HepG2 (cell line): ENCODE data around the gene KCNK6. TPM values are rescaled to one million over a fixed set of nuclear protein-coding genes. Genes with fewer than 3 reads are reported as not detected.

Source experiments
- CBX2 ChIP-seq, 2 experiments: fragments of 200-600 bp in 1 of 2; sonication (generic); formaldehyde crosslinking in 1 of 2; IDR thresholded peaks; 2 replicates each; pipeline versions ENCODE4 v1.7.0 to v1.8.1; 2018 to 2022; ENCODE audit warnings: low read depth in 2 of 2, low read length in 1 of 2, mild to moderate bottlenecking in 1 of 2, missing genetic modification reagents in 1 of 2
- HOXA7 ChIP-seq: sonication (generic); formaldehyde crosslinking; IDR thresholded peaks from 2 replicates; pipeline ENCODE4 v1.8.1; 2022; ENCODE audit warnings: mild to moderate bottlenecking, missing genetic modification reagents, moderate library complexity
- KAT2B ChIP-seq: fragments of 150-350 bp; IDR thresholded peaks from 2 replicates; pipeline ENCODE4 v1.6.1; 2014; ENCODE audit warnings: low read depth, low read length, borderline replicate concordance
- MED8 ChIP-seq: sonication (generic); formaldehyde crosslinking; IDR thresholded peaks from 2 replicates; pipeline ENCODE4 v1.8.1; 2023; ENCODE audit warnings: mild to moderate bottlenecking, missing genetic modification reagents; ENCODE audit not compliant: insufficient replicate concordance
- SMAD1 ChIP-seq: sonication (generic); formaldehyde crosslinking; IDR thresholded peaks from 2 replicates; pipeline ENCODE4 v1.4.0; 2020; ENCODE audit warnings: missing genetic modification reagents, low read depth, mild to moderate bottlenecking, borderline replicate concordance
- SSRP1 ChIP-seq: IDR thresholded peaks from 2 replicates; pipeline ENCODE4 v1.6.1; 2016; ENCODE audit warnings: control low read depth
- ZNF557 ChIP-seq: sonication (generic); formaldehyde crosslinking; IDR thresholded peaks from 2 replicates; pipeline ENCODE4 v1.4.0; 2020; ENCODE audit warnings: missing genetic modification reagents
- ZNF703 ChIP-seq: sonication (generic); formaldehyde crosslinking; IDR thresholded peaks from 2 replicates; pipeline ENCODE4 v1.5.1; 2020; ENCODE audit warnings: missing genetic modification reagents, mild to moderate bottlenecking, moderate library complexity, borderline replicate concordance
- ZNF841 ChIP-seq: sonication (generic); formaldehyde crosslinking; IDR thresholded peaks from 2 replicates; pipeline ENCODE4 v1.8.1; 2023; ENCODE audit warnings: missing genetic modification reagents, borderline replicate concordance
- polyA plus RNA-seq, 8 experiments: library from polyadenylated mRNA; depleted of rRNA in 3 of 8; stranded (reverse) in 7 of 8; unstranded in 1 of 8; fragments of >200 nt; fragmentation: Illumina TruSeq in 4 of 8; extraction: Trizol in 4 of 8; gene quantifications; 2 replicates each; pipeline versions ENCODE4 v1.2.1 to v1.2.3, GENCODE V29; 2011 to 2016; ENCODE audit warnings: low read depth in 4 of 8, missing spikeins in 1 of 8, mixed read lengths in 1 of 8; ENCODE audit not compliant: insufficient read depth in 1 of 8
- total RNA-seq, 5 experiments: library from RNA; depleted of rRNA; stranded (reverse); fragments of >200 nt; fragmentation: Illumina TruSeq; extraction: Trizol; gene quantifications; 2 replicates each; pipeline ENCODE4 v1.2.3, GENCODE V29; 2016; ENCODE audit warnings: low read depth in 1 of 5
- TF ChIP-seq, protein P1 (sequence below): IDR thresholded peaks from 2 replicates; pipeline ENCODE4 v1.4.0; 2020; ENCODE audit warnings: mild to moderate bottlenecking, missing genetic modification reagents
- TF ChIP-seq, protein P2 (sequence below): sonication (generic); formaldehyde crosslinking; IDR thresholded peaks from 2 replicates; pipeline ENCODE4 v1.4.0; 2020; ENCODE audit warnings: missing genetic modification reagents
- TF ChIP-seq, protein P3 (sequence below): sonication (generic); formaldehyde crosslinking; IDR thresholded peaks from 2 replicates; pipeline ENCODE4 v1.4.0; 2020; ENCODE audit warnings: missing genetic modification reagents, low read depth, mild to moderate bottlenecking, borderline replicate concordance

Gene KCNK6
- total and polyA plus RNA-seq, 2 of the 13 experiments (the other 11 are each of a cell fraction or from before 2014, with no cell fraction given), result 0.03 TPM; not detected in 1

DNA sequence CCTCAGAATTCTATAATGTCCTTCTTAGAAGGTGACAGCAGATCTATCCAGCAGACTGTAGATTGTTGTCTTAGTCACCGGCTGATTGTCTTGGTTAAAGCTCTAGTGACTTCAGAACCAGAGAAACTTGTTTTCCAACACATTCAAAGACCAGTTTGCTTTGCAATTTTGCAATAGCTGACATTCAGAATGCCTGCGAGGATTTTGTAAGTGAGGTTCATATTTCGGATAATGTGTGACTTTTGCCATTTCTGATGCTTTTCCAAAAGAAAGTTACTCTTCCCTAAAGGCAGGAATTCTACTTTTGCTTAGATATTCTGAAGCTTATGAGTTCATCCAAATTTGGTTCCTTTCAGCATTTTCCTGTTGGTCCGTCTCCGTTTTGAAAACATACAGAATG lies 42.1 kb upstream of the KCNK6 start (continued):
- TF ChIP-seq MED8 (CRISPR knock-in tag), result no peak
- no peak for TF ChIP-seq CBX2 (IDR thresholded peaks at IDR 0.05; ENCODE audit: low read depth, low read length)
- TF ChIP-seq CBX2 (CRISPR knock-in tag; IDR thresholded peaks at IDR 0.05; ENCODE audit: low read depth), result no peak
- no peak for TF ChIP-seq HOXA7 (CRISPR knock-in tag)
- TF ChIP-seq, protein P1, sequence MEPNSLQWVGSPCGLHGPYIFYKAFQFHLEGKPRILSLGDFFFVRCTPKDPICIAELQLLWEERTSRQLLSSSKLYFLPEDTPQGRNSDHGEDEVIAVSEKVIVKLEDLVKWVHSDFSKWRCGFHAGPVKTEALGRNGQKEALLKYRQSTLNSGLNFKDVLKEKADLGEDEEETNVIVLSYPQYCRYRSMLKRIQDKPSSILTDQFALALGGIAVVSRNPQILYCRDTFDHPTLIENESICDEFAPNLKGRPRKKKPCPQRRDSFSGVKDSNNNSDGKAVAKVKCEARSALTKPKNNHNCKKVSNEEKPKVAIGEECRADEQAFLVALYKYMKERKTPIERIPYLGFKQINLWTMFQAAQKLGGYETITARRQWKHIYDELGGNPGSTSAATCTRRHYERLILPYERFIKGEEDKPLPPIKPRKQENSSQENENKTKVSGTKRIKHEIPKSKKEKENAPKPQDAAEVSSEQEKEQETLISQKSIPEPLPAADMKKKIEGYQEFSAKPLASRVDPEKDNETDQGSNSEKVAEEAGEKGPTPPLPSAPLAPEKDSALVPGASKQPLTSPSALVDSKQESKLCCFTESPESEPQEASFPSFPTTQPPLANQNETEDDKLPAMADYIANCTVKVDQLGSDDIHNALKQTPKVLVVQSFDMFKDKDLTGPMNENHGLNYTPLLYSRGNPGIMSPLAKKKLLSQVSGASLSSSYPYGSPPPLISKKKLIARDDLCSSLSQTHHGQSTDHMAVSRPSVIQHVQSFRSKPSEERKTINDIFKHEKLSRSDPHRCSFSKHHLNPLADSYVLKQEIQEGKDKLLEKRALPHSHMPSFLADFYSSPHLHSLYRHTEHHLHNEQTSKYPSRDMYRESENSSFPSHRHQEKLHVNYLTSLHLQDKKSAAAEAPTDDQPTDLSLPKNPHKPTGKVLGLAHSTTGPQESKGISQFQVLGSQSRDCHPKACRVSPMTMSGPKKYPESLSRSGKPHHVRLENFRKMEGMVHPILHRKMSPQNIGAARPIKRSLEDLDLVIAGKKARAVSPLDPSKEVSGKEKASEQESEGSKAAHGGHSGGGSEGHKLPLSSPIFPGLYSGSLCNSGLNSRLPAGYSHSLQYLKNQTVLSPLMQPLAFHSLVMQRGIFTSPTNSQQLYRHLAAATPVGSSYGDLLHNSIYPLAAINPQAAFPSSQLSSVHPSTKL (CRISPR knock-in tag), result no peak
- TF ChIP-seq ZNF557, result no peak
- no peak for TF ChIP-seq SMAD1 (CRISPR knock-in tag)
- TF ChIP-seq ZNF841 (CRISPR knock-in tag), result no peak
- TF ChIP-seq, protein P2, sequence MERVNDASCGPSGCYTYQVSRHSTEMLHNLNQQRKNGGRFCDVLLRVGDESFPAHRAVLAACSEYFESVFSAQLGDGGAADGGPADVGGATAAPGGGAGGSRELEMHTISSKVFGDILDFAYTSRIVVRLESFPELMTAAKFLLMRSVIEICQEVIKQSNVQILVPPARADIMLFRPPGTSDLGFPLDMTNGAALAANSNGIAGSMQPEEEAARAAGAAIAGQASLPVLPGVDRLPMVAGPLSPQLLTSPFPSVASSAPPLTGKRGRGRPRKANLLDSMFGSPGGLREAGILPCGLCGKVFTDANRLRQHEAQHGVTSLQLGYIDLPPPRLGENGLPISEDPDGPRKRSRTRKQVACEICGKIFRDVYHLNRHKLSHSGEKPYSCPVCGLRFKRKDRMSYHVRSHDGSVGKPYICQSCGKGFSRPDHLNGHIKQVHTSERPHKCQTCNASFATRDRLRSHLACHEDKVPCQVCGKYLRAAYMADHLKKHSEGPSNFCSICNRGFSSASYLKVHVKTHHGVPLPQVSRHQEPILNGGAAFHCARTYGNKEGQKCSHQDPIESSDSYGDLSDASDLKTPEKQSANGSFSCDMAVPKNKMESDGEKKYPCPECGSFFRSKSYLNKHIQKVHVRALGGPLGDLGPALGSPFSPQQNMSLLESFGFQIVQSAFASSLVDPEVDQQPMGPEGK (CRISPR knock-in tag), result no peak
- no peak for TF ChIP-seq KAT2B
- TF ChIP-seq SSRP1, result no peak
- no peak for TF ChIP-seq ZNF703 (CRISPR knock-in tag)
- TF ChIP-seq, protein P3, sequence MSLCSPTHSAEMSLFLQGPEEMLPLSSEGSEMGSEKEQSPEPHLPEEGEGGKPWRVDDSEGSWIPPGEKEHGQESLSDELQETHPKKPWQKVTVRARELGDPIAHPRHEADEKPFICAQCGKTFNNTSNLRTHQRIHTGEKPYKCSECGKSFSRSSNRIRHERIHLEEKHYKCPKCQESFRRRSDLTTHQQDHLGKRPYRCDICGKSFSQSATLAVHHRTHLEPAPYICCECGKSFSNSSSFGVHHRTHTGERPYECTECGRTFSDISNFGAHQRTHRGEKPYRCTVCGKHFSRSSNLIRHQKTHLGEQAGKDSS (CRISPR knock-in tag), result no peak
- TF ChIP-seq, all 625 proteins: peak for 0
